Trophoblast cell (in vitro differentiated cells and primary cell): Measurements from ENCODE around the gene PPP1R13L.

Experiments used
- DNase-seq, 2 donors: peaks; one replicate each; pipeline ENCODE4 v3.0.0-alpha.2; 2016
- H2AFZ ChIP-seq: 2 replicates; pipeline ENCODE4 v1.6.1; 2013; ENCODE audit warnings: low read length, moderate library complexity, mild to moderate bottlenecking; ENCODE audit not compliant: insufficient read depth, poor library complexity
- H2AK5ac ChIP-seq: 2 replicates; pipeline ENCODE4 v1.6.1; 2013; ENCODE audit warnings: mild to moderate bottlenecking, low read length
- H2BK120ac ChIP-seq: 2 replicates; pipeline ENCODE4 v1.6.1; 2013; ENCODE audit warnings: low read length, mild to moderate bottlenecking, moderate library complexity; ENCODE audit not compliant: insufficient read depth, poor library complexity
- H2BK12ac ChIP-seq: 2 replicates; pipeline ENCODE4 v1.6.1; 2013; ENCODE audit warnings: mild to moderate bottlenecking, low read length, moderate library complexity
- H2BK5ac ChIP-seq: 2 replicates; pipeline ENCODE4 v1.6.1; 2013; ENCODE audit warnings: low read length, low read depth, moderate library complexity, mild to moderate bottlenecking; ENCODE audit not compliant: poor library complexity
- H3K14ac ChIP-seq: 2 replicates; pipeline ENCODE4 v1.6.1; 2013; ENCODE audit warnings: mild to moderate bottlenecking, low read length
- H3K18ac ChIP-seq: 2 replicates; pipeline ENCODE4 v1.6.1; 2013; ENCODE audit warnings: mild to moderate bottlenecking, low read length
- H3K23ac ChIP-seq: 2 replicates; pipeline ENCODE4 v1.6.1; 2013; ENCODE audit warnings: low read length
- H3K27ac ChIP-seq: 2 replicates; pipeline ENCODE4 v1.5.1; 2013; ENCODE audit warnings: low read depth, mild to moderate bottlenecking, inconsistent platforms, low read length, moderate library complexity
- H3K27me3 ChIP-seq: 2 replicates; pipeline ENCODE4 v1.6.1; 2013; ENCODE audit warnings: inconsistent platforms, mild to moderate bottlenecking, low read length, moderate library complexity; ENCODE audit not compliant: insufficient read depth
- H3K36me3 ChIP-seq, 2 experiments: 1 replicate in 1 of 2; 2 replicates in 1 of 2; pipeline ENCODE4 v1.6.1; 2013; ENCODE audit warnings: low read length in 2 of 2, mild to moderate bottlenecking in 2 of 2, moderate library complexity in 1 of 2; ENCODE audit not compliant: insufficient read depth in 2 of 2, control insufficient read depth in 1 of 2
- H3K4ac ChIP-seq: 2 replicates; pipeline ENCODE4 v1.6.1; 2013; ENCODE audit warnings: low read depth, mild to moderate bottlenecking, low read length, moderate library complexity
- H3K4me1 ChIP-seq, 2 experiments: 1 replicate in 1 of 2; 2 replicates in 1 of 2; pipeline ENCODE4 v1.6.1; 2013; ENCODE audit warnings: low read length in 2 of 2, mild to moderate bottlenecking in 2 of 2, moderate library complexity in 1 of 2; ENCODE audit not compliant: insufficient read depth in 2 of 2, control insufficient read depth in 1 of 2
- H3K4me2 ChIP-seq: 2 replicates; pipeline ENCODE4 v1.6.1; 2013; ENCODE audit warnings: inconsistent platforms, mild to moderate bottlenecking, low read length, moderate library complexity
- H3K4me3 ChIP-seq: 2 replicates; pipeline ENCODE4 v1.5.1; 2013; ENCODE audit warnings: mild to moderate bottlenecking, low read depth, low read length, inconsistent platforms
- H3K79me1 ChIP-seq: one replicate; pipeline ENCODE4 v1.6.1; 2013; ENCODE audit warnings: low read length
- H3K79me2 ChIP-seq: 2 replicates; pipeline ENCODE4 v1.6.1; 2013; ENCODE audit warnings: low read length, mild to moderate bottlenecking; ENCODE audit not compliant: control insufficient read depth, insufficient read depth, poor library complexity
- H3K9ac ChIP-seq: 2 replicates; pipeline ENCODE4 v1.6.1; 2013; ENCODE audit warnings: mild to moderate bottlenecking, low read length
- H3K9me3 ChIP-seq: 2 replicates; pipeline ENCODE4 v1.6.1; 2013; ENCODE audit warnings: low read depth, mild to moderate bottlenecking, control low read depth, inconsistent platforms, low read length; ENCODE audit not compliant: insufficient read depth
- H4K12ac ChIP-seq: 2 replicates; pipeline ENCODE4 v1.6.1; 2013; ENCODE audit warnings: low read depth, mild to moderate bottlenecking, low read length, moderate library complexity
- H4K8ac ChIP-seq: 2 replicates; pipeline ENCODE4 v1.6.1; 2013; ENCODE audit warnings: low read depth, mild to moderate bottlenecking, low read length, moderate library complexity
- H4K91ac ChIP-seq: one replicate; pipeline ENCODE4 v1.6.1; 2013; ENCODE audit warnings: low read depth, mild to moderate bottlenecking, low read length, moderate library complexity
- WGBS: extraction: QIAGEN DNeasy Blood & Tissue Kit; methylation state at CpG from one replicate; pipeline ENCODE4 v1.1.7; 2013; ENCODE audit warnings: missing lambda C conversion rate; ENCODE audit not compliant: insufficient read length, insufficient coverage; ENCODE audit errors: extremely low coverage; 5-methylcytosine and 5-hydroxymethylcytosine counted together

Gene PPP1R13L

DNA sequence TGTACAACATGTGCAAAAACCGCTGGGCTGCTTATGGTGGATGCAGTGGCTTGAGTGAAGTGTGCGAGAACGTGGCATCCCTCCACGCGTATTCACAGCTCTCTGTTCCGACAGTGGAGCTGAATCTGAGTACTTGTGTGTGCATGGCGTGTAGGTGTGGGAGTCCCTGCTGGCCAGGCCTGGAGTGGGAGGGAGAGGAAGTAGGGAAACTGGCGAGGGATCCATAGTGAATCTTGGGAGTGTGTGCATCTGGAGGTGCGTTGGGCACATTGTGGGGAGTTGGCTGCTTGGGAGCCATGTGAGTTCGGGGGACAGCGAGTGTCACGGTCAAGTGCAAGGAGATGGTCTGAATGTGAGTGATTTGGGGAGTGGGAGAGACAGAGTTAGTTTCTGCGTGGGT lies 62.0 kb downstream of the PPP1R13L start:
- H3K9me3 ChIP-seq, result peaks cover 8% of the 10 kb centered on the region
- WGBS, result no CpG with 5 or more reads among the region's 13 CpGs
- H3K27me3 ChIP-seq, result peaks cover 8% of the 10 kb centered on the region
- no peak overlapping the region for H3K18ac ChIP-seq
- no peak overlapping the region for H3K4ac ChIP-seq
- H3K9ac ChIP-seq, result no peak overlapping the region
- H3K14ac ChIP-seq, result no peak overlapping the region
- no peak overlapping the region for H2BK5ac ChIP-seq
- H3K4me1 ChIP-seq, result peaks cover 0 to 8% of the 10 kb centered on the region in 2 experiments
- H3K27ac ChIP-seq, result no peak overlapping the region
- no peak overlapping the region for H2BK12ac ChIP-seq
- H4K8ac ChIP-seq, result no peak overlapping the region
- H4K12ac ChIP-seq, result no peak overlapping the region
- no peak overlapping the region for H4K91ac ChIP-seq
- H2AK5ac ChIP-seq, result no peak overlapping the region
- H3K79me2 ChIP-seq, result no peaks in the 10 kb centered on the region
- no peak overlapping the region for H2AFZ ChIP-seq
- H3K79me1 ChIP-seq, result no peaks in the 10 kb centered on the region
- no peaks in the 10 kb centered on the region for H3K36me3 ChIP-seq
- no peak overlapping the region for H3K4me2 ChIP-seq
- no peak overlapping the region for H2BK120ac ChIP-seq
- H3K4me3 ChIP-seq, result no peak overlapping the region
- H3K23ac ChIP-seq, result no peak overlapping the region
- no peak for DNase-seq

DNA sequence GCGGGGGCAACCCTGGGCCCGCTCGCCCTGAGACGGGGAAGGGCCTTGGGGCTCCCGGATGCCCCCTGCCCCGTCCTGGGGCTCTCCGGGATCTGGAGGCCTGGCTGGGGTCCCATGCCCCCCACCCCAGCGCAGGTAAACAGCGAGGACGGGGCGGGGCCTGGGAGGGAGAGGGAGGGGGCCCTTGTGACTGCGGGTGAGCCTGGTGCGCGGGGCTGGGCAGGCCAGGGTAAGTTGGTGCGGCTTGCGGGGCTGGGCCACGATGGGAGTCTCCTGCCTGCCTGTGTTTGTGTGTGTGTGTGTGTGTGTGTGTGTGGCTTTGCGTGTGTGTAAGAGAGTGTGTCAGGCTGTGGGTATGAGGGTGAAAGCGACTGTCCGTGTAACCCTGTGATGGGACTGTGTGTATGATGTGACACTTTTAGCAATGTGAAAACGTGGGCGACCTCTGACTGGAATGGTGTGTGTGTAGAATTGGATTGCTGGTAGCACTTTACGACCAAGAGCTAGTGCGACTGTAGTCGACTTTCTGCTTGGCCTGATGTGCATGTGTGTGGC lies 63.9 kb downstream of the PPP1R13L start:
- Histone ChIP-seq H4K12ac (no peak overlapping the region), H2BK120ac (no peak overlapping the region), H3K79me2 (no peaks in the 10 kb centered on the region), H3K9me3 (peaks cover 5% of the 10 kb centered on the region), H3K9ac (no peak overlapping the region), H2BK12ac (no peak overlapping the region), H3K4ac (no peak overlapping the region), H2BK5ac (no peak overlapping the region), H3K36me3 (no peaks in the 10 kb centered on the region), H3K4me2 (peak overlapping the region; percentile 61), H3K23ac (no peak overlapping the region), H2AFZ (peak overlapping the region; percentile 79), H3K18ac (no peak overlapping the region), H3K14ac (peak overlapping the region; percentile 26), H3K27me3 (peaks cover 8% of the 10 kb centered on the region), H3K27ac (no peak overlapping the region), H3K4me1 (peaks cover 0 to 8% of the 10 kb centered on the region in 2 experiments), H4K91ac (no peak overlapping the region), H3K79me1 (no peaks in the 10 kb centered on the region), H4K8ac (no peak overlapping the region), H3K4me3 (peak overlapping the region; percentile 53), H2AK5ac (no peak overlapping the region)
- no CpG with 5 or more reads among the region's 25 CpGs for whole genome bisulfite sequencing
- DNase-seq, result no peak

DNA sequence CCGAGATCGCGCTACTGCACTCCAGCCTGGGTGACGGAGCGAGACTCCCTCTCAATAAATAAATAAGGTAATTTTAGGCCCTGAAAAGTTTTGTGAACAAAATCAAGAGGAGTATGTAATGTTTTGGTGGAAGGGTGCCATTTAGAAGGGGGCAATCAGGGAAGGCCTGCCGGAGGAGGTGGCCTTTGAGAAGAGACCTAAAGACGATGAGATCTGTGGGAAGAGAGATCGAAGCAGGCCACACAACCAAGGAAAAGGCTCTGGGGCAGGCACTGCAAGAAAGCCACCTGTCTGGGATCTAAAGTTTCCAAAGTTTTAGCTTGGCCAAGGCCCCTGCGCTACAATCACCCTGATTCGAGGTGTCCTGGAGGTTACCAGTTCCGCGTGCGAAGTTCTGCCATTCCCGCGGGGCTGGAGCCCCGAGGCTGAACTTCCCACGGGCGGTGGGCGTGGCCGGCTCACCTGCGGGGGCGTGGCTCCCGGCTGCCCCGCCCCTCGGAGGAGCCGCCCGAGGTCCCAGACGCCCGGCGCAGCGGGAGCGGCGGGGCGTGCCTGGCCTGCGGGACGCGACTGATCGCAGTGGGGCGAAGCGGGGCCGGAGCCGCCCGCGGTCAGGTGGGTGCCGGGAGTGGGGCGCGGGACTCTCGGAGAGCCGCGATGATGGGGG lies 64.5 kb downstream of the PPP1R13L start, which contains the start of gene KLC3:
Gene KLC3 (plus strand): TSS at position 519 of the 667 bp plus-strand sequence. CDS start 4,792 bp downstream, outside the sequence.
- Histone ChIP-seq H4K12ac (no peak within 1 kb of the TSS), H3K9me3 (peaks cover 5% of the 10 kb centered on the region), H3K27ac (no peak within 1 kb of the TSS), H3K14ac (peak within 1 kb of the TSS; percentile 26), H3K79me1 (no peaks in the 10 kb centered on the region), H3K27me3 (peaks cover 8% of the 10 kb centered on the region), H3K18ac (no peak within 1 kb of the TSS), H2AK5ac (no peak within 1 kb of the TSS), H3K4me2 (peak within 1 kb of the TSS; percentile 61), H4K91ac (no peak within 1 kb of the TSS), H3K4me3 (peak within 1 kb of the TSS; percentile 53), H3K79me2 (no peaks in the 10 kb centered on the region), H3K23ac (no peak within 1 kb of the TSS), H3K9ac (no peak within 1 kb of the TSS), H4K8ac (no peak within 1 kb of the TSS), H3K36me3 (no peaks in the 10 kb centered on the region), H2BK12ac (no peak within 1 kb of the TSS), H2AFZ (peak within 1 kb of the TSS; percentile 79), H3K4ac (no peak within 1 kb of the TSS), H2BK120ac (no peak within 1 kb of the TSS), H2BK5ac (no peak within 1 kb of the TSS), H3K4me1 (peaks cover 0 to 8% of the 10 kb centered on the region in 2 experiments)
- no CpG with 5 or more reads among the region's 50 CpGs for WGBS
- DNase-seq, result peak; percentile 27 to 66

DNA sequence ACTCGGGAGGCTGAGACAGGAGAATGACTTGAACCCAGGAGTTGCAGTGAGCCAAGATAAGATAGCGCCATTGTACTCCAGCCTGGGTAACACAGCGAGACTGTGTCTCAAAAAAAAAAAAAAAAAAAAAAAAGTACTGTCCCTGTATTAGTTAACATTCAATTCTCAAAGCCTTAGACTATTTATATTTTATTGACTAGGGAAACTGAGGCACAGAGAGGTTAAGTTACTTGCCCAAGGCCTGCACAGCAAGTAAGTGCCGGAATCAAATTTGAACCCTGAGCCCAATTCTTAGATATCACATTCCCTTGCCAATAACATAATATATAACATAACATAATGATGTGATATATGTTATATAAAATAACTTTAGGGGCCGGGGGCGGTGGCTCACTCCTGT lies 65.2 kb downstream of the PPP1R13L start:
- Histone ChIP-seq H2AFZ (no peak overlapping the region), H3K14ac (no peak overlapping the region), H4K12ac (no peak overlapping the region), H3K9ac (no peak overlapping the region), H3K4me2 (no peak overlapping the region), H3K9me3 (peaks cover 5% of the 10 kb centered on the region), H4K91ac (no peak overlapping the region), H3K4me1 (peaks cover 0 to 8% of the 10 kb centered on the region in 2 experiments), H3K27me3 (peaks cover 8% of the 10 kb centered on the region), H3K79me1 (no peaks in the 10 kb centered on the region), H3K27ac (no peak overlapping the region), H2BK120ac (no peak overlapping the region), H3K4ac (no peak overlapping the region), H4K8ac (no peak overlapping the region), H2BK5ac (no peak overlapping the region), H3K4me3 (no peak overlapping the region), H3K18ac (no peak overlapping the region), H2AK5ac (no peak overlapping the region), H3K23ac (no peak overlapping the region), H3K79me2 (no peaks in the 10 kb centered on the region), H3K36me3 (no peaks in the 10 kb centered on the region), H2BK12ac (no peak overlapping the region)
- no peak for DNase-seq
- WGBS, result no CpG with 5 or more reads among the region's 6 CpGs
